Lower leg skin (tissue), 4 donors: ENCODE results near the gene LEKR1. TPM values are rescaled to one million over a fixed set of nuclear protein-coding genes. Genes with fewer than 3 reads are reported as not detected.

ENCODE experiments used
- DNase-seq, 2 donors: peaks; one replicate each; pipeline ENCODE4 v3.0.0-alpha.2; 2019; ENCODE audit warnings: low spot score in 2 of 2
- H3K4me3 ChIP-seq: fragments of 200-600 bp; sonication (generic); 2 replicates; pipeline ENCODE4 v1.5.1; 2017; ENCODE audit warnings: mild to moderate bottlenecking, low read depth; ENCODE audit not compliant: poor library complexity, severe bottlenecking
- CTCF ChIP-seq, 3 donors: fragments of 450-650 bp; IDR thresholded peaks; one replicate each; pipeline ENCODE4 v1.5.1; 2016; ENCODE audit warnings: antibody characterized with exemption in 3 of 3, mild to moderate bottlenecking in 3 of 3, moderate library complexity in 2 of 3
- POLR2A ChIP-seq, 2 donors: fragments of 450-650 bp; IDR thresholded peaks; one replicate each; pipeline ENCODE4 v1.6.1; 2016 to 2017; ENCODE audit warnings: antibody characterized with exemption in 2 of 2, mild to moderate bottlenecking in 1 of 2, moderate library complexity in 1 of 2
- WGBS, 2 donors: methylation state at CpG; one replicate each; pipeline ENCODE4 v1.1.5; 2018; 5-methylcytosine and 5-hydroxymethylcytosine counted together
- intact Hi-C: fragments of 100-400 bp; cut with DNase I; formaldehyde crosslinking; loops from one replicate; pipeline ENCODE4 v1.15.0; 2023; ENCODE audit warnings: low total_unique reads
- total RNA-seq, 4 donors: library from RNA; depleted of rRNA; stranded (reverse); fragments of >200 nt; gene quantifications; one replicate each; pipeline ENCODE4 v1.1.0, GENCODE V29; 2016

Gene LEKR1
- total RNA-seq, 4 donors from 2014 or later: 0.39 to 2.5 (median 0.89) TPM; not detected in 1

- intact Hi-C loops: no loop called here
- no peak for DNase-seq
- H3K4me3 ChIP-seq: no peak overlapping the region
- TF ChIP-seq CTCF (IDR thresholded peaks at IDR 0.05) (no peak), POLR2A (IDR thresholded peaks at IDR 0.05) (no peak)
Observed at GRCh38 chr3:156836701-156837100, 10.5 kb downstream of the LEKR1 start.

DNA sequence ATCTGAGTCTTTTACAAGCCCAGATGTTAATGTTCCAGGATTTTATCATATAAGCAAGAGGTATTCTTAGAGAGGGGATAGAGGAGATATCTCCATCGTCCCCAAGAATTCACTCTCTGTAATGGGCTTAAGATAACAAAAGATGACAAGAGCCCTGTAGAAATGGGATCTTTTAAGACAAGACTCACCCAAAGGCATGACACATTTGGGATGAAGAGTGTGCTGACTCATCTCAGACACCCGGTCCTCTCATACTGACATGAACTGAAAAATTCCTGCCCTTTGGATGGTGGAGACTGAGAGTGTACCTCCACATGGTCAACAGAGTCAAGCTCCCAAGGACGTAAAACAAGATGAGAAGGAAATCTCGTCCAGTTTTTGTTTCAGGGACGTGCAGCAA is 11.0 kb downstream of the LEKR1 start:
- 74 to 78% methylated on average over 5 of the region's 5 CpGs for WGBS, 2 donors
- intact Hi-C loops: no loop called here
- H3K4me3 ChIP-seq: no peak overlapping the region
- TF ChIP-seq POLR2A (IDR thresholded peaks at IDR 0.05) (no peak), CTCF (IDR thresholded peaks at IDR 0.05) (no peak)
- DNase-seq: no peak

- H3K4me3 ChIP-seq: no peak overlapping the region
- TF ChIP-seq CTCF (IDR thresholded peaks at IDR 0.05) (no peak), POLR2A (IDR thresholded peaks at IDR 0.05) (no peak)
- WGBS, 2 donors: 91 to 98% methylated on average over 3 of the region's 3 CpGs
- intact Hi-C loops: no loop called here
- no peak for DNase-seq
Observed at GRCh38 chr3:156838035-156838434, 11.9 kb downstream of the LEKR1 start.

DNA sequence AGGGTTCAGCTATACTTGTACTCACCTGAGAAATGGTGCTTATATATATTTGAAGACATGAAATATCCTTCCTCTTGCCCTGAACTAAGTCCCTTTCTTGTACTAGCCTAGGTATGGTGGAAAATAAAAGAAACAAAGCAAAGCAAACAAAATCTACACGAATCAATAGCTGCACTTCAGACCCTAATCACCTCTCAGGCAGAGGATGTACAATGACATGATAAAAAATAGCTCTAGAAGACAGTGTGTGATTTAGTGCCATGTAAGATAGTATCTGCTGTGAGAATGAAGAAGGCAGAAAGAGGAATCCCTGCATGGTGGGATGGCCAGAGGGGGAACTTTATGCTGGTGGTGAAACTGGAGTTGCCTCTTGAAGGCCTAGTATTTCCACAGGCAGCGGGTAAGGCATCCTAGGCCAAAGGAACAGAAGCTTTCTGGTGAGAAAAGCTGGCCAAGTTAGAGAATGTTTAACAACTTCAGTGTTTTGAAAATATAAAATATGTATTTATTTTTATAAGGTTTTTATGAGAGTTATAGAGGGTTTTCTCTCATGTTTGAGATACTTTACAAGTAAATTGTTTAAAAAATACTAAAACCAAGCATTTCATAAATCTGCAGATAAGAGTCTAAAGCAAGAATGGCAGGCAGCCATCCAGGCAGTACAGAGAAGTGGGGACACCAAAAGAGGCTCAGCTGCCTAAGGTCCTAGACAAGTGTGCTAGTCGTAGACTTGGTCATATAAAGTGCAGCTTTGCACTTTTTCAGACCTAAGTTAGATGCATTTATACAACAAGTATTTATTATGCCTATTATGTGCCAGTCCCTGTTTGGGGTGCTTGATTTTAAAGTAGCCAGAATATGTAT is 14.9 kb downstream of the LEKR1 start:
- intact Hi-C loops: no loop called here

GRCh38 chr3:156843071-156843808 is 17.1 kb downstream of the LEKR1 start:
- TF ChIP-seq CTCF (IDR thresholded peaks at IDR 0.05) (no peak), POLR2A (IDR thresholded peaks at IDR 0.05) (no peak)
- DNase-seq: no peak
- H3K4me3 ChIP-seq: no peak overlapping the region
- intact Hi-C loops: no loop called here
- 46 to 63% methylated on average over 2 of the region's 2 CpGs for WGBS, 2 donors

More for the DNA sequence above, 14.9 kb downstream of the LEKR1 start:
- no peak for DNase-seq
- WGBS, 2 donors: 85 to 90% methylated on average over 3 of the region's 3 CpGs
- H3K4me3 ChIP-seq: no peak overlapping the region
- TF ChIP-seq POLR2A (IDR thresholded peaks at IDR 0.05) (no peak), CTCF (IDR thresholded peaks at IDR 0.05) (no peak)
